CD4-positive, alpha-beta T cell treated with Interleukin-4 for 1 hour (primary cell): ENCODE results near the gene CADPS.

Experiments
- DNase-seq, 2 donors: peaks; one replicate each; pipeline ENCODE4 v3.0.0-alpha.2; 2020 to 2022

The CADPS gene

DNA sequence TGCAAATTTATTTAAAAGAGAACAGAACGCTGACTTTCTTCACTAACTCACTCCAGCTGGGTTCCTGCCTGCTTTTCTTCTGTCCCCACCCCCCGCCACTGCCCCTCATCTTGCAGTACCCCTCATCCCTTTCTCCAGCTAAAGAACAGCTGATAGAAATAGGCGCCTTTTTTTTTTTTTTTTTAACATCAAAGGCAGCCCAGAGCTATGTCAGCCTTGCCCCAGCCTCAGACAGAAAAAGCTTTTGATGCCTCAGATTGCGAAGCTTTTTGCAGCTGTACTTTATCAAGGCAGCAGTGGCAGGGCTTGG is 1.8 kb downstream of the CADPS start:
- no peak for DNase-seq

DNA sequence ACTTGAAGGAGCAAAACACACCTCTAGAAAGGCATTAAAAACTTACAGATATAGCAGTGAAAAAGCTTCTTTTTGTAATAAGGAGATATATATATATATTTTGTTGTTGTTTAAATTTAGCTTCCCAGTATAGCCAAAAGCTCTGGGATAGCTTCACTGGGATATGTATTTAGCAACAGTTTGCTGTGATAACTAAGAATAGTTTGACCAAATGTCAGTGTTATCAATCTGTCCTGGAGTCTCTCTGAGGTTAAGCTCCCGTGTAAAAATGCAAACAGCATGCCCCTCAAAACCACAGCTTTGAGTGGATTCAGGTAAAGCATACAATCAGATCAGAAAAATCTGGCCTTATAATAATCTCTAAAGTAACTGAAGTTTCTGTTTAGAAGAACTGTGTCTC is 2.9 kb downstream of the CADPS start:
- DNase-seq = no peak

DNA sequence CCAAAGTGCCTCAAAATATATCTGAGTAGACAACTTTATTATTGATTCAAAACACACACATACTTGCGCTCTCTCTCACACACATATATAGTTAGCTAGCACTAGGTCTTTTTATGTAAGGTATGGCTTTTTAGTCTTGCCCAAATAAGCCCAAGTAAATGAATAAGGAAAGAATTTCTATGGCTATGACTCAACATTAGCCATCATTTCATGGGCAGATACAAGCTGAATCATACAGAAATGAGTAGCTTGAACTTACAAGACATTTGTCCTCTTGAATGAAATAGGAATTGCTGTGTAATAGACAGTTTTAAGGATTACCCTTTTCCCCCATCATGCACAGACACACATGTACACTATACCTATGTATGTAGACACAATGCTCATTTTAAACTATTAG is 4.9 kb downstream of the CADPS start:
- DNase-seq = no peak

DNA sequence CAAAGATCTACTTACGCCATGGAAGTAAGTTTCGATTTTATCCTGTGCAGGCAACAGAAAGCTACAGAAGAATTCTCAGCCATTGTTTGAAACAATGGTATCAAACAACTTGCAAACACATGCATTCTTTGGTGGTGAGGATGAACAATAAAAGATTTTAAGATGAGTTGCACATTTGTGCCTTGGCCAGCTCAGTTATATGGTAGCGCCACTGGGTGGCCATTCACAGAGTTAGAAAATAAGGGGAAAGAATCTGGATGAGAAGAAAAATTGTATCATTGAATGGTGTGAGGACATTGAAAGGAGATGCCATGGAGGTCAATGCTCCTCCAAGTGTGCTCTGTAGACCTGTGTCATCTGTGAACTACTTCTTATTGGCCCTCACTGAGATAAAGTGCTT is 11.6 kb downstream of the CADPS start:
- DNase-seq = no peak

DNA sequence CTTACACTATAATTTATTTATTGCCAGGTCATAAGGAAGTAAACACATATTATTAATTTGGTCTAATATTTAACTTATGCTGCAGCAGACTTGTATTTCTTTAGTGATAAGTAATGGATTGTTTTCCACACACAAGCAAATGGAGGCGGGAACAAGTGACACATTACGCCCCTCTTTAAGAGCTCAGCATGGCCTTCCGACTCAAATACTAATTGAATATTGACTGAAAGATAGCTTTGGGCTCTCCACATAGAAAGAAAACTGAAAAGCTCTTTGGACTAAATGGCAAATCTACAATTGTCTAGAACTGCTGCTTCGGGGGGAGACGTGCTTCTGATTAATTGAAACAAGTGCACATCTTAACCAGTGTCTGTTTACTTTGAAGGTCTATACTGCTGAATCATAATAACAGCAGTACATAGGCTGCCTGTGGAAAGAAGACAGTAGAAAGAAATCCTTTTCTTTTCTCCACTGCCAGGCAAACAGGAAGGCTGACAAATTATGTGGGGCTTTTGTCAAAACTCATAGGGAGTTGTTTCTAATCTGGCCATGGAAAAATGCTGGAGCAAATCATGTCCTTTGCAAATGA is 15.9 kb downstream of the CADPS start:
- no peak for DNase-seq

DNA sequence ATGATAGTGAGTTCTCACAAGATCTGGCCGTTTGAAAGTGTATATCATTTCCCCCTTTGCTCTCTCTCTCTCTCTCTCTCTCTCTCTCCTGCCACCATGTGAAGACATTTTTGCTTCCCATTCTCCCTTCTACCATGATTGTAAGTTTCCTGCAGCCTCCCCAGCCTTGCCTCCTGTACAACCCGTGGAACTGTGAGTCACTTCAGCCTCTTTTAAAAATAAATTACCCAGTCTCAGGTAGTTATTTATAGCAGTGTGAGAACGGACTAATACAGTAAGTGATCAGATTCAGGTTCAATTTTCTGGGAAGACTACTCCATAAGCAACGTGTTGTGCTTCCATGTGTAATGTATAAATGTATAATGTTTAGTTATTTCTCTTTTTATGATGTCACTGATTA is 29.2 kb downstream of the CADPS start:
- DNase-seq = no peak

DNA sequence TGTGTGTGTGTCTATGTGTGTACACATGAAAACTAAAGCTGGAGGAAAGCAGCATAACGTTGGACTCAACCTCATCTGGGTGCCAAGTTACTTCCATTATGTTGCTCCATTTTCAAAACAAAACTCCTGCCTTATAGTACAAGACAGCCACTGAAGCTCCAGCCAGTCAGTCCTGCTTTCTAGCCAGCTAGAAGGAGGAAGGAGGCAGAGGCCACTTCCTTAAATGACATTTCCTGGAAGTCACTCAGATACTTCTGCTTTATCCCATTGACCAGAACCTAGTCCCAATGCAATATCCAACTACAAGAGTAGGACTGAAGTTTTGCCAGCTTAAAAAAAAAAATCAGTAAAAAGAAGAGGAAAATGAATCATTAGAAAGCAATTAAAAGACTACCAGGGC is 31.7 kb downstream of the CADPS start:
- no peak for DNase-seq

DNA sequence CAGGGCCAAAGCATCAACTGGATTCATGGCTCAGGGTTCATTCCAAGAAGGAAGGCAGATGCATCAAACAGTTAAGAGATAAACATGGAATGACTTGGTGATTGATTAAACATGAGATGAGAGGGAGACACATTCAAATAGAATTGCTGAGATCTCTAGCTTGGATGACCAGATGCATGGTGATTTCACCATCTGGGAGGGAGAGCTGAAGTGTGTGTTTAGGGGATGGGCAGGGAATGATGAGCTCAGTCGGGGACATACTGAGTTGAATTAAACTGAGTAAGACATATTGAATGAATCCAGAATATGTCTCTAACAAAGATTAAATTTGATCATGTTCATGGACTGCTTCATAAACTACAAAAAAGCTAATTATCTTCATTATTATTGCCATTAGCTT is 35.5 kb downstream of the CADPS start:
- DNase-seq = no peak

DNA sequence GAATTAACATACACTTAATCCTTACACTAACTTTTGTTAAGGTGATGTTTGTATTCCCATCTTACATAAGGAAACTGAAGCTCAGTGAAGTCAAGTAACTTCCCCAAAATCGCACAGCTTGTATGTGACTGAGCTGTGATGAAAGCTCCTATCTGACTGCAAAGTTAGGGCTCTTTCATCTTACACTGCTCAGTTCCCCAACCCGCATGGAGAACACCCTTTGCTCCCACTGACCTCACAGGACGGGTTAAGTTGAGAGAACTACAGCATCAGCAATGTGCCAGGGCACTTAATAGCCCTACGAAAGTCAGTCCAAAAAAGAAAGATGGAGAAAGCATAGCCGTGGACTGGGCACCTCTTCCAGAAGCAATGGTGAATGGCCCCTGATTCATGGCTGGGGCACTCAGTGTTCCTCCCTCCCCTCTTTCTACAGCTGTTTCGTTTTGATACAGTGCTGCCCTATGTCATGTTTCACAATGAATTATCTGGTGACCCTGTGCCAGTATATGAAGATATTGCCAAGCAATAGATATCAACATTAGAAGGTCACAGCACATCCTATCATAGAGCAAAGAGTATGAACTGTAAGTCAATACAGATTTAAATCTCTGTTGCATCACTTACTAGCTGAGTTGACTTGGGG is 38.0 kb downstream of the CADPS start:
- no peak for DNase-seq

DNA sequence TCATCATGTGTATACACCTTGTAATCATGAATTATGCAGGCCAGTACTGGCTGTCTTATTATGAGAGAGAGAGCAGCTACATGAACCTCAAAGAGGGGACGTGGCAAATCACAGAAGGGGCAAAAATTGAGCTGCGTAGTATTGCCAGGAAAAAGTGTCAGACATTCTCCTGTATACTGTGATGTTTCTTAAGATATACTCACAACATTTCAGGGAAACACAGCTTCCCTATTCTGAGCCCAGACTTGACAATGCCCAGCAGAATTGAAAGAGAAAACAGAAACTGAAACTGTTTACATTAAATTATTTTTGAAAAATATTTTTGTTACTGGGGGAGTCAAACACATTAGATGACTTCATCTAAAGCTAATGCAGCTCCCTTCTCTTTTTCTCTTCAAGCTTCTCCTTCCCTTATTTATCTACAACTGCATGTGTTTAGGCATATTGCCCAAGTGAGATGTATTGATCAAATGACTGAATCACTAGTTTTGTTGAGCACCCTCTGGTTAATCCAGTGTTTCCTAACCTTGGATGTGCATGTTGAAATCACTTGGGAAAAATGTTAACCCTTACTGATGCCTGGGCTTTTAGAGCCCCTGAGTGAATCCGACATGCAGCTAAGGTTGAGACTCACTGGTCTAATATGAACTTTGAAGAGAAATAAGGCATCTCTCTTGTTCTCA is 39.5 kb downstream of the CADPS start:
- no peak for DNase-seq

DNA sequence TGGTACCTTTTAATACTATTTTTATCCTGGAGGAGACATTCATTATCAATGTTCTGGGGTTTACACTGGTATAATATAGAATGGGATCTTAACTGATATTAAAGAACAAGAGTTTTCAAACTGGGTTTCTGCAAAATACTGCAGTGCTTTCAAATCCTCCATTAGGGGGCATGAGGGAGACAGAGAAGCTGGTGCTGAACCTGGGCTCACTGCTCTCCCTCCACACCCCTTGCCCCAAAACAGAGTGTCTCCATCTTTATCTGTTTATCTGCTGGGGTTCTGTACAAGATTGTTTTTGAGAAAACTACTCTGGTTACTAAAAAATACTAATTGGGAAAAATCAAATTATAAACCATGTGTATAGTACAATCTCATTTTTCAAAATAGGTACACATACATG is 41.7 kb downstream of the CADPS start:
- no peak for DNase-seq

DNA sequence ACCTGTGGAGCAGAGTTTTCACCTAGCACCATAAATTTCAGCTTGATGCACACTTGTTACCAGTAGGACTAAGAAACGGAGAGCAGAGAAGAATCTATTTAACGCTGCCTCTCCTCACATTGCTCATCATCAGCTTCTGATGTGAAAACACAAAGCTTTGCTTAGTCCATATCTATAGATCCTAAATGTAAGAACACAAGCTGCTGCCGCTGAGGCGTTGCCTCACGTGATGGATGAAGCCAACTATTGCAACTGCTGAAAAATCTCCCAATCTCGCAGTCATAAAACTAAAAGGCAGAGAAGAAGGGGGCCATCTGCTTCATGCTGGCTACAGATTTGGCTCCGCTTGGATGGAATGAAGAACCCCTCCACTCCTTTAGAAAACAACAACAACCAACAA is 42.7 kb downstream of the CADPS start:
- no peak for DNase-seq

DNA sequence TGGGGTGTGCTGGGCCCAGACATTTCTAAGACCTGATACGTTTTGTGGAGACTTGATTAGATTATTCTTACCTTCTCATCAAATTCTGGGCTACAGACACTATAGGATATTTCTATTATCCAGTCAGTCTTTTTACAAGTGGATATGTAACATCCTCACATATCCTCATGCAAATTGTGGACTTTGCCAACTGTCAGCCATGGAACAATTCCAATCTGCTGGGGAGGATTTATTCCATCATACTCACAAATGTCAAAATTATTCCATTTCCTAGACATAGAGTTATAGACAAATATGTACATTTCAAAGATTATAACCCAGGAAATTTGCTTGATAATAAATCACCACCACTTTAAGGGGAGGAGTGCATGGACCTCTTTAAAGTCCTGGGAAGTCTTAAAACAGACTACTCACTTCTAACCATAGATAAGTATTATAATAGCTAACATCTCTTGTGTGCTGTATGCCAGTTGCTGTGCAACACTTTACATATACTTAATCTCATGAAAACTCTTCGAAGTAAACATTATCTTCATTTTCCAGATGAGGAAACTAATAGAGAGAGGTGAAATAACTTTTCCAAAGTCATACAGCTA is 44.4 kb downstream of the CADPS start:
- DNase-seq = no peak

DNA sequence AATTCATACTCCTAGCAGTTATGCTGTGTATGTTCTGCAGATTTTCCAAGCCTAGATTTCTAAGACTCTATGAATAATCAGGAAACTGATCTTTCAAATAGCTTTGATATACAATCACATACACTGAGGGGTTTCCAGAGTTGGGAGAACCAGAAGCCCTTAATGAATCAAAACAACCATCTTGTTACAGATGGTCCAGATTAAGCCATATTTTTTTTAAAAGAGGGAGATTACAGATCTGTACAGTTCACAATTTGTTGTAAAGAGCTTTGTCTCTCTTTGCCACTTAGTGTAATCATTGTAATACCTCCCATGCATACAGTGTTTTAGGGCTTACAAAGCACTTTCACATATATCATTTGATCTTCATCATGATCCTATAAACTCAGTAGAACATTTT is 47.7 kb downstream of the CADPS start:
- no peak for DNase-seq

DNA sequence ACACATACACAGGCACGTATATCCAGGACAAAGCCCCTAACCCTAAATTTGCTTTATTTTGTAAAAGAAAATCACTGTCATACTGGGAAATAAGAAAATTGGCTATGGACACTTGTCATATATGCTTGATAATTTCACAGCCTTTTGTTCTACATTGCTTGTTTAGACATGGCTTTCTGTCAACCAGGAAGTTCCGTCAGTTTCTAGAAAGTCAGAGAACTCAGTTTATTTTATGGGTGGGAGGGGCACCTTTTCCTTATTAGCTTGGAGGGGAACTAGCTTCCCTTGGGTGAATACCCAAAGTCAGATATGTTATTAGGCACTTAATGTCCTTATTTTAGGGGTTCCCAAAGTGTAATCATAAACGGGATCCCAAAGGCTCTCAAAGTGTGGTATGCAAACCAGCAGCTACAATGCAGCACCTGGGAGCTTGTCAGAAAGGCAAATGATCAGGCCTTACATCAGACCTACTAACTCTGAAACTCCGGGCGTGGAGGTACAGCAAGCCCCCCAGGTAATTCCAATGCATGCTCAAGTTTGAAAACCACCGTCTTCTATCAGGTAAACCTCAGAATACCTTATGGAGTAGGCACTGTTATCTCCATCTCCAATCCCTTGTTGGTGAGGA is 50.1 kb downstream of the CADPS start:
- no peak for DNase-seq

DNA sequence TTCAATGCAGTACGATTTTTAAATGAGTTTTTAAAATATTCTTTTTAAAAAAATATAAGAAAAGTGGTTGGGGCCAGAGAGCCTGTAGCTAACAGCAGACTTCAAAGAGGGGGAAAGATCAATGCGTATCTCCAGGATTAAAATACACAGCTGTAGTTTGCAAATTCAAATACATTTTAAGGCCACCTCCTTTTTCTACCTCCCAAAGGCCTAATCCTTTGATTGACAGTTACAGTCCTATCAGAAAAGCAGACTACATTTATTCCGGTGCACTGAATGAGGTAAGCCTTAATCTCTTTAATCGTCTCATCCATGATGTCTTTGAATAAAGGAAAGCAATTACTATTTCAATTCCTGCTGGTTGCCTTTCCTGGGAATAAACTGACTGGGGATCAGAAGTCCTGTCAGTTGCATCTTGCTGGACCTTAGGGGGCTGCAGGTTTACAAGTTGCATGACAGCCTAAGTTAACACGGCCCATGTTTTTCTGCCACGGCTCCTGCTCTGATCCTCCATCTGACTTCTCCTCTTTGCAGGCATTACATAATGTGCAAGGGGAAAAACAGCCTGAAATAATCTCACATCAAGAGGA is 51.7 kb downstream of the CADPS start:
- no peak for DNase-seq

DNA sequence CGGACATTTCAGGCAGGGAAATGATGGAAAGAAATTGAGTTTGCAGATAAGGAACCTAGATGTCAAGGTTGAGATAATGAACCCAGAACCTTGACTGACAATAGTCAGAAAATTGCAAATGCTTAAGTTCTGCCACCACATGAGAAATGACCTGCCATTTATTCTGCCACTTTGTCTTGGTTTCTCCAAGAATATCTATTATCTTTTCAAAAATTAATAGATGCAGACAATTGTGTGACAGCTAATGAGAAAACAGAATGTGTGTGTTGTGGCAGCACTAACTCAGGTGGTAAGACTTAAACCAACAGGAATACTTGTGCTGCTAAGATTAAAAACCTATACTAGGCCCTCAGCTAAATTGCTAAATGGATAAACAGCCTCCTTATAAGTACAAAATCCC is 52.3 kb downstream of the CADPS start:
- DNase-seq = no peak

DNA sequence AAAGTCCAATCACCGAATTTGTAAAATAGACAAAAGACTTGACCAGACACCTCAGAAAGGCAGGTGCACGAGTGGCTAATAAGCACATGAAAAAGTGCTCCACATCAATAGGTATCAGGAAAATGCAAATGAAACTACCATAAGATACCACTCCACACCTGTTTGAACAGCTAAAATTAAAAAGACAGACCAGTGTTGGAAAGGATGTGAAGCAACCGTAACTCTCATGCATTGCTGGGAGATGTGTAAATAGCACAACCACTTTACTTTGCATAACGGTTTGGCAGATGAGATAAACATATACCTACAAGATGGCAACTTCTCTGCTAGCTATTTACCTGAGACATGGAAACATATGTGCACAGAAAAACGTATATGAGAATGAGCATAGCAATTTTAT is 56.9 kb downstream of the CADPS start:
- no peak for DNase-seq

DNA sequence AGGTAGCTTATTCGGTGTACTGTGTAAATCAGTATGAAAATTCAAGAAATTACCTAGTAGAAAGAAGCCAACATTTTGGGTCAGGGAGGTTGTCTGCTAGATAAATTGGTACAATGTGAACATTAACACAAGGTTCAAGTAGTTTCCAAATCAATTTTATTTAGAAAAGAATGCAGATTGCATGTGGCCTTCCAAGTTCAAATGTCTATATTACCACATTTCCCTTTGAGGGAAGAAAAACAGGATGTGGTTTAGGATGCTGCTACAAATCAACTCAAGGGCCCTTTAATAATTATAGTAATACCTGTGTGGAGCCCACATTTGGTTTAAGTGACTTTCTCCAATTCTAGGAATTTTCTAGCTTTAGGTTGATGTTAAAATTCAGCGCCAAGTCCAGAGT is 57.5 kb downstream of the CADPS start:
- DNase-seq = no peak

DNA sequence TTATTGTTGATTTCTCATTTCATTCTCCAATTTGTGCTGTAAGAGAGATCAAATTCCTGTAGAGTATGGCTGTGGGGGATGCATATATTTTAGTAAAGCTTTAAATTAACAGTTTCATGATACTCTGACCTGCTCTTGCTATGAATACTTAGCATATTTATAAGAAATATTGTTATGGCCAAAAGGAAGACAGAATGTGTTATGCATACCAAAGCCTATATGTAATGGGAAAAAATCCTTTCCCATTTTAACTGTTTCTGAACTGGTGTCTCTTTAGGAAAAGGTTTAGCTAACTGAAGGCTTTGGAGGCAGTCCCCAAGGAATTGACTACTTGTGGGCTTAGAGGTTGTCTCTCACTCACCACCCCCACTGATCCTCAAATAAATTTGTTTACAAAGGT is 59.2 kb downstream of the CADPS start:
- no peak for DNase-seq

DNA sequence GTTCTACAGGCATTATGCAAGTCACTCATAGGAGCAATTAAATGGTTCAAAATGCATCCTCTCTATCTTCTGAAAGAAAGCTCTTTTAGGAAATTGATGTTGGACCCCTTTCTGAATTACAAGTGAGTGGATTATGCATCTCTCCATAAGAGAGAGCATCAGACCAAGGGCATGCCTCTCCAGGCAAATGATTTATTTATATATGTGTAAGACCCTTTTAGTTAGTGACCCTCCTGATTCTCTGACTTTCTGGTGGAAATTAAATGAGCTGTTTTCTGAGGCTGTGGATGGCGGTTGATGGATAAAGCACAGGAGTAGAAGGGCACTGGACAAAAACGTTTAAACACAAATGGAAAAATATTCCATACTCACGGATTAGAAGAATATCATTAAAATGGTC is 62.6 kb downstream of the CADPS start:
- no peak for DNase-seq

DNA sequence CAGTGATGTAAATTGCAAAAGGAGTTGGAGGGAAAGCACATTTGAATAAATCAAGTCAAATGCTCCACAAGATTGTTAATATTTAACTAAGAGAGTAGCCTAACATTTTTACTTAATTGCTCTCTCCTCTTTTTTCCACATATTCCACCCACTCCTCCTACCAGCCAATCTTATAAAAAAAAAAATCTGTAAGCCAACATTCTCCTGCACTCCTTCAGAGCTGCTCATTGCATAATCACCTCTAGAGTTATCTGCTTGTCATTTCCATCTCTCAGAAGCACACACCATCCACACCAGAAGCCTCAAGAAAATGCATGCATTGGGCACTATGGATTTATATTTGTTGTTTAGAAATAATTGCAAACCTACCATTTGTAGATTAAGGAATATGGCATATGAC is 64.1 kb downstream of the CADPS start:
- DNase-seq = no peak

DNA sequence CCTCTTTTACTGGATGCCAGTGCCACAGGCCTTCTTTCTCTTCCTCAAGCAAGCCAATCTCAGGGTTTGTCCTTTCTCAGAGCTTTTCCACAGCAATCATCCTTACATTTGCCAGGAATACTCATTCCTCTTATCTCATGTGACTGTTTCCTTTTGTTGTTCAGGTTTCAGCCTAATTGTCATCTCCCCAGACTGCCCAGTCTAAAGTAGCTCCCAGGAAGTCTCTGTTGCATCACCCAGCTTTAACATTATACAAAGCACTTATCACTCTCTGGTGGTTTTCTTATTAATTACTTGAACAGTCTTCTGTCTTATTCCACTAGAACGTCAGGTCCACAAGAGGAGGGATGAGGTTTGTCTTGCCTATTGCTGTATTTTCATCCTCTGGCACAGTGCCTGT is 65.8 kb downstream of the CADPS start:
- no peak for DNase-seq
